Liver (tissue), 9 donors: ENCODE measurements around the gene ARPC4. TPM values are rescaled to one million over a fixed set of nuclear protein-coding genes. Genes with fewer than 3 reads are reported as not detected.

Source experiments
- DNase-seq: peaks from one replicate; pipeline ENCODE4 v3.0.0-alpha.2; 2017; ENCODE audit warnings: low spot score
- H3K27ac ChIP-seq, 2 donors: one replicate each; pipeline ENCODE4 v1.7.0; 2013; ENCODE audit warnings: inconsistent platforms in 2 of 2, low read length in 2 of 2, control low read depth in 1 of 2, low read depth in 1 of 2, mild to moderate bottlenecking in 1 of 2
- H3K27me3 ChIP-seq, 4 donors: one replicate each; pipeline versions ENCODE4 v1.6.1 to v1.7.0; 2013; ENCODE audit warnings: low read length in 3 of 4, inconsistent platforms in 1 of 4, mild to moderate bottlenecking in 1 of 4, moderate library complexity in 1 of 4; ENCODE audit not compliant: control insufficient read depth in 4 of 4, insufficient read depth in 4 of 4
- H3K36me3 ChIP-seq, 4 donors: one replicate each; pipeline versions ENCODE4 v1.6.1 to v1.7.0; 2013; ENCODE audit warnings: low read length in 3 of 4, mild to moderate bottlenecking in 3 of 4, low read depth in 1 of 4, moderate library complexity in 1 of 4; ENCODE audit not compliant: control insufficient read depth in 4 of 4, insufficient read depth in 3 of 4
- H3K4me1 ChIP-seq, 4 donors: one replicate each; pipeline versions ENCODE4 v1.6.1 to v1.7.0; 2013; ENCODE audit warnings: low read length in 3 of 4, mild to moderate bottlenecking in 3 of 4, moderate library complexity in 1 of 4; ENCODE audit not compliant: control insufficient read depth in 4 of 4, insufficient read depth in 4 of 4
- H3K4me3 ChIP-seq, 3 donors: one replicate each; pipeline versions ENCODE4 v1.6.1 to v1.7.0; 2013; ENCODE audit warnings: low read length in 3 of 3, control low read depth in 1 of 3, low read depth in 1 of 3, mild to moderate bottlenecking in 1 of 3
- H3K9ac ChIP-seq, 2 donors: one replicate each; pipeline ENCODE4 v1.7.0; 2013; ENCODE audit warnings: low read length in 2 of 2, mild to moderate bottlenecking in 2 of 2, moderate library complexity in 2 of 2, control low read depth in 1 of 2, low read depth in 1 of 2
- H3K9me3 ChIP-seq, 4 donors: one replicate each; pipeline versions ENCODE4 v1.6.1 to v1.7.0; 2013; ENCODE audit warnings: low read length in 3 of 4; ENCODE audit not compliant: control insufficient read depth in 4 of 4
- ATF3 ChIP-seq: IDR thresholded peaks from 2 replicates; pipeline ENCODE4 v1.6.1; 2016; ENCODE audit warnings: antibody characterized with exemption
- CTCF ChIP-seq: fragments of 150-350 bp; IDR thresholded peaks from 2 replicates; pipeline ENCODE4 v1.5.1; 2017; ENCODE audit warnings: improper control_type of control experiment, low read depth, low read length; ENCODE audit not compliant: missing input control
- EGR1 ChIP-seq, 2 donors: IDR thresholded peaks; 2 replicates each; pipeline ENCODE4 v1.6.1; 2016 to 2018; ENCODE audit warnings: antibody characterized with exemption in 2 of 2, low read depth in 2 of 2
- FOXA1 ChIP-seq: IDR thresholded peaks from 2 replicates; pipeline ENCODE4 v1.6.1; 2016; ENCODE audit warnings: antibody characterized with exemption
- FOXA2 ChIP-seq: IDR thresholded peaks from 2 replicates; pipeline ENCODE4 v1.6.1; 2016; ENCODE audit warnings: antibody characterized with exemption
- GABPA ChIP-seq, 2 donors: IDR thresholded peaks in 1 of 2; conservative IDR thresholded peaks in 1 of 2; 2 replicates each; pipeline ENCODE4 v1.6.1; 2016; ENCODE audit warnings: antibody characterized with exemption in 2 of 2, mild to moderate bottlenecking in 1 of 2, moderate library complexity in 1 of 2
- HNF4A ChIP-seq, 2 donors: conservative IDR thresholded peaks; 2 replicates each; pipeline ENCODE4 v1.6.1; 2016; ENCODE audit warnings: antibody characterized with exemption in 2 of 2, mild to moderate bottlenecking in 2 of 2
- HNF4G ChIP-seq: IDR thresholded peaks from 2 replicates; pipeline ENCODE4 v1.6.1; 2016; ENCODE audit warnings: antibody characterized with exemption
- JUND ChIP-seq, 2 donors: IDR thresholded peaks; 2 replicates each; pipeline ENCODE4 v1.6.1; 2016; ENCODE audit warnings: antibody characterized with exemption in 2 of 2
- MAX ChIP-seq: IDR thresholded peaks from 2 replicates; pipeline ENCODE4 v1.6.1; 2016; ENCODE audit warnings: antibody characterized with exemption
- NR2F2 ChIP-seq: IDR thresholded peaks from 2 replicates; pipeline ENCODE4 v1.6.1; 2016; ENCODE audit warnings: antibody characterized with exemption
- RAD21 ChIP-seq, 2 donors: IDR thresholded peaks; 2 replicates each; pipeline ENCODE4 v1.6.1; 2016; ENCODE audit warnings: antibody characterized with exemption in 2 of 2, mild to moderate bottlenecking in 2 of 2
- REST ChIP-seq: IDR thresholded peaks from 2 replicates; pipeline ENCODE4 v1.6.1; 2016; ENCODE audit warnings: antibody characterized with exemption, mild to moderate bottlenecking
- RXRA ChIP-seq, 2 donors: IDR thresholded peaks; 2 replicates each; pipeline ENCODE4 v1.6.1; 2017 to 2018; ENCODE audit warnings: antibody characterized with exemption in 2 of 2, mild to moderate bottlenecking in 1 of 2
- SP1 ChIP-seq: IDR thresholded peaks from 2 replicates; pipeline ENCODE4 v1.6.1; 2018; ENCODE audit warnings: antibody characterized with exemption, mild to moderate bottlenecking
- TAF1 ChIP-seq: conservative IDR thresholded peaks from 2 replicates; pipeline ENCODE4 v1.6.1; 2016; ENCODE audit warnings: antibody characterized with exemption, mild to moderate bottlenecking
- YY1 ChIP-seq: IDR thresholded peaks from 2 replicates; pipeline ENCODE4 v1.6.1; 2016; ENCODE audit warnings: antibody characterized with exemption, mild to moderate bottlenecking
- ZBTB33 ChIP-seq: IDR thresholded peaks from 2 replicates; pipeline ENCODE4 v1.6.1; 2016; ENCODE audit warnings: antibody characterized with exemption
- WGBS: extraction: QIAGEN DNeasy Blood & Tissue Kit; methylation state at CpG from one replicate; pipeline ENCODE4 v1.1.7; 2013; 5-methylcytosine and 5-hydroxymethylcytosine counted together
- polyA plus RNA-seq, 2 donors: library from polyadenylated mRNA; stranded (reverse) in 1 of 2; unstranded in 1 of 2; fragments of 200-250 nt in 1 of 2; fragments of >200 nt in 1 of 2; fragmentation: Nextera tagmentation in 1 of 2; extraction: Ambion mirVana in 1 of 2; gene quantifications; one replicate each; pipeline versions ENCODE4 v1.2.1 to v1.2.3, GENCODE V29; 2013 to 2015
- total RNA-seq, 2 donors: library from RNA; depleted of rRNA; stranded (reverse); fragments of >200 nt; gene quantifications; one replicate each; pipeline ENCODE4 v1.2.3, GENCODE V29; 2014
- donor health status: healthy.
- donor health status: healthy.
- donor health status: healthy.
- donor health status: healthy.
- donor health status: healthy.

Gene ARPC4
- total and polyA plus RNA-seq, 4 donors, result 22.1 to 53.6 (median 52.5) TPM

- DNase-seq, result no peak
- peaks cover 6 to 34% (median 18%) of the 10 kb centered on the region in 4 donors for H3K4me1 ChIP-seq
- 74% methylated on average over 8 of the region's 8 CpGs for WGBS
- no peak for TF ChIP-seq FOXA2
- no peak for TF ChIP-seq NR2F2
- TF ChIP-seq HNF4A (conservative IDR thresholded peaks at IDR 0.05), result no peak
- no peaks in the 10 kb centered on the region for H3K27me3 ChIP-seq
- no peak overlapping the region for H3K4me3 ChIP-seq
- peaks cover 0 to 11% (median 7%) of the 10 kb centered on the region in 4 donors for H3K36me3 ChIP-seq
- peak overlapping the region; percentile 79 to 83 for H3K27ac ChIP-seq
- no peaks in the 10 kb centered on the region for H3K9me3 ChIP-seq
- no peak overlapping the region for H3K9ac ChIP-seq
Measured at GRCh38 chr3:9779721-9780457, 13.0 kb upstream of the ARPC4 start.

GRCh38 chr3:9780458-9780812 lies 12.4 kb upstream of the ARPC4 start:
- H3K27ac ChIP-seq, result peak overlapping the region; percentile 79 to 83
- peaks cover 0 to 16% (median 13%) of the 10 kb centered on the region in 4 donors for H3K36me3 ChIP-seq
- H3K4me3 ChIP-seq, result no peak overlapping the region
- H3K9me3 ChIP-seq, result no peaks in the 10 kb centered on the region
- 63% methylated on average over 10 of the region's 10 CpGs for WGBS
- H3K4me1 ChIP-seq, result peaks cover 6 to 34% (median 18%) of the 10 kb centered on the region in 4 donors
- TF ChIP-seq REST (no peak), MAX (no peak), GABPA (IDR thresholded peaks at IDR 0.05 in 1 of 2, conservative IDR thresholded peaks at IDR 0.05 in 1 of 2) (peak in 1 of 2 donors; percentile 16), ZBTB33 (no peak), ATF3 (no peak), JUND (IDR thresholded peaks at IDR 0.05) (peak in 1 of 2 donors; percentile 20), YY1 (no peak), RXRA (IDR thresholded peaks at IDR 0.05) (peak in 1 of 2 donors; percentile 42), SP1 (peak; percentile 18), HNF4A (conservative IDR thresholded peaks at IDR 0.05) (peak in 1 of 2 donors; percentile 46), HNF4G (no peak), TAF1 (no peak), NR2F2 (no peak), RAD21 (IDR thresholded peaks at IDR 0.05) (no peak), FOXA1 (no peak), FOXA2 (no peak), CTCF (no peak), EGR1 (IDR thresholded peaks at IDR 0.05; ENCODE audit: low read depth in 2 of 2) (no peak)
- H3K9ac ChIP-seq, result no peak overlapping the region
- no peaks in the 10 kb centered on the region for H3K27me3 ChIP-seq
- DNase-seq, result no peak
